Measurements from ENCODE around the gene DOCK4. TPM values are rescaled to one million over a fixed set of nuclear protein-coding genes. Genes with fewer than 3 reads are reported as not detected.

DOCK4 gene
- total and polyA plus RNA-seq, 10 of the 15 experiments (the other 5 are each of a cell fraction or from before 2014, with no cell fraction given) = 0.03 to 0.73 (median 0.38) TPM

- Histone ChIP-seq H3K36me3 (ENCODE audit: control insufficient read depth in 2 of 2, insufficient read depth in 2 of 2, low read length in 1 of 2) (no peaks in the 10 kb centered on the region), H3K4me2 (ENCODE audit: control insufficient read depth, insufficient read depth) (no peak overlapping the region), H4K20me1 (ENCODE audit: control insufficient read depth, insufficient read depth) (no peaks in the 10 kb centered on the region), H3K9me3 (replicated peaks; ENCODE audit: control insufficient read depth, insufficient read depth, low read length) (no peaks in the 10 kb centered on the region), H3K27me3 (replicated peaks in 1 of 2; ENCODE audit: control insufficient read depth in 2 of 2, insufficient read depth in 2 of 2, low read length in 1 of 2) (no peaks in the 10 kb centered on the region), H3K9ac (ENCODE audit: control insufficient read depth, insufficient read depth, low read length) (no peak overlapping the region), H3K27ac (ENCODE audit: control insufficient read depth, insufficient read depth) (no peak overlapping the region), H2AFZ (ENCODE audit: control insufficient read depth, low read depth, low read length) (no peak overlapping the region), H3K4me1 (ENCODE audit: control insufficient read depth, insufficient read depth, low read length) (no peaks in the 10 kb centered on the region), H3K79me2 (ENCODE audit: control insufficient read depth, insufficient read depth, low read length) (no peaks in the 10 kb centered on the region), H3K4me3 (no peak overlapping the region)
- WGBS (ENCODE audit: insufficient coverage, insufficient replicate concordance, low lambda C conversion rate, missing lambda C conversion rate) = 33% methylated on average over 11 of the region's 11 CpGs
- ATAC-seq (peak; percentile 72), DNase-seq (ENCODE audit: low read depth, low spot score) (no peak), FAIRE-seq (peak; percentile 87)
- TF ChIP-seq YY1 (IDR thresholded peaks at IDR 0.05; ENCODE audit: low read depth, low read length) = peak; percentile 49; the same call in 1 of the 2 replicates
- TF ChIP-seq RUNX3 (IDR thresholded peaks at IDR 0.05; ENCODE audit: low read length) = no peak
- TF ChIP-seq SMC3 (IDR thresholded peaks at IDR 0.05; ENCODE audit: borderline replicate concordance, low read length) = peak; percentile 84; the same call in 1 of the 2 replicates
- TF ChIP-seq NR2C2 (IDR thresholded peaks at IDR 0.05; ENCODE audit: borderline replicate concordance, control insufficient read depth, insufficient read length, low read depth) = no peak
- peak; percentile 95 for TF ChIP-seq RAD21 (IDR thresholded peaks at IDR 0.05; ENCODE audit: insufficient read depth, low read depth, low read length)
- peak; percentile 16; the same call in 1 of the 3 replicates for TF ChIP-seq POU2F2 (IDR thresholded peaks at IDR 0.05; ENCODE audit: borderline replicate concordance, low read depth, low read length)
- TF ChIP-seq CTCF (IDR thresholded peaks at IDR 0.05 in 2 of 3, conservative IDR thresholded peaks at IDR 0.05 in 1 of 3; ENCODE audit: control insufficient read depth in 2 of 3, extremely low read depth in 1 of 3, insufficient read depth in 1 of 3, low read depth in 3 of 3, low read length in 3 of 3) = peak; percentile 69 to 89 (median 75)
- RAD21 ChIA-PET (ENCODE audit: unreplicated experiment) = interaction anchor here (0.8 kb wide), 1 partner anchor 9 kb away, joined by 4 read pairs; no protein-coding TSS in a partner anchor
- in situ Hi-C loops (cut with MboI) (loop anchor here (10.0 kb wide), 2 partner anchors 241 to 411 kb away; no protein-coding TSS in a partner anchor), intact Hi-C loops (cut with micrococcal nuclease; ENCODE audit: unreplicated experiment) (loop anchor here (1.0 to 10.0 kb wide), 5 partner anchors 249 to 1892 kb away; no protein-coding TSS in a partner anchor)
- POLR2A ChIA-PET = no interaction called here
- SMC1A ChIA-PET (ENCODE audit: uncharacterized antibody, unreplicated experiment) = interaction anchor here (0.7 to 1.7 kb wide), 6 partner anchors 9 to 774 kb away, joined by 3 to 8 read pairs (median 4); no protein-coding TSS in a partner anchor
- BruUV-seq (replicated peaks) = no TSS peak
- CTCF ChIA-PET = interaction anchor here (0.6 to 1.7 kb wide), 13 partner anchors 9 to 1797 kb away, joined by 3 to 8 read pairs (median 4); partner anchors contain the start of gene IMMP2L
These were observed 470.3 kb downstream of the DOCK4 start for GRCh38 chr7:111735661-111736551.
